DOHH2 (cell line): ENCODE results near the gene OTUD5.

Source experiments
- CTCF ChIP-seq: fragments of 200-600 bp; sonication (generic); IDR thresholded peaks from one replicate; pipeline ENCODE4 v1.5.1; 2014; ENCODE audit warnings: antibody characterized with exemption, mild to moderate bottlenecking, low read depth, low read length; ENCODE audit not compliant: poor library complexity, severe bottlenecking
- EZH2phosphoT487 ChIP-seq: fragments of 200-600 bp; sonication (generic); IDR thresholded peaks from 2 replicates; pipeline ENCODE4 v1.6.1; 2017; ENCODE audit warnings: borderline replicate concordance, mild to moderate bottlenecking, antibody characterized with exemption, low read length, moderate library complexity, mixed read lengths

- TF ChIP-seq CTCF, result no peak
- no peak for TF ChIP-seq EZH2phosphoT487
Measured at GRCh38 chrX:48948589-48948988, 8.8 kb downstream of the OTUD5 start.
